GM23248 (cell line): ENCODE measurements around the gene SNX13.

Experiments used
- EZH2 ChIP-seq: fragments of 200-600 bp; sonication (generic); IDR thresholded peaks from 2 replicates; pipeline ENCODE4 v1.6.1; 2018; ENCODE audit warnings: antibody characterized with exemption, mild to moderate bottlenecking; ENCODE audit not compliant: insufficient read depth, poor library complexity, severe bottlenecking
- EZH2phosphoT487 ChIP-seq: fragments of 200-600 bp; sonication (generic); IDR thresholded peaks from 2 replicates; pipeline ENCODE4 v1.6.1; 2018; ENCODE audit warnings: antibody characterized with exemption, moderate library complexity, mild to moderate bottlenecking, low read depth; ENCODE audit not compliant: insufficient read depth

DNA sequence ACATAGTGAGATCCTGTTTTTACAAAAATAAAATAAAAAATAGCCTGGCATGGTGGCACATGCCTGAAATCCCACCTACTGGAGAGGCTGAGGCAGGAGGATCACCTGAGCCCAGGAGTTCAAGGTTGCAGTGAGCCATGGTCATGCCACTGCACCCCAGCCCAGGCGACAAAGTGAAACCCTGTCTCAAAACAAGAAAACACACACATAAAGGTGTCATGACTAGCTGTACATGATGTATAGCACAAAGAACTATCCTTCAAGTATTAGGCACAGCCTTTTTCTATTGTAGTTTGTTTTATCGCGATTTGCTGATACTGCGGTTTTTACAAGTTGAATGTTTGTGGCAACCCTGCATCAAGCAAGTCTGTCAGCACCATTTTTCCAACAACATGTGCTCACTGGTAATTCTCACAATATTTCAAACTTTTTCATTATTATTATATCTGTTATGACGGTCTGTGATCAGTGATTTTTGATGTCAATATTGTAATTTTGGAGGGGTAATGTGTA, 11.5 kb upstream of the SNX13 start:
- TF ChIP-seq EZH2phosphoT487 (no peak), EZH2 (no peak)
